HG02759 (cell line): Measurements from ENCODE around the gene JAG1.

Source experiments
- ATAC-seq: cut with Tn5 transposase; IDR thresholded peaks from one replicate; pipeline ENCODE4 v1.9.1; 2021; ENCODE audit warnings: mild to moderate bottlenecking, moderate library complexity; ENCODE audit not compliant: unreplicated experiment

The JAG1 gene

GRCh38 chr20:10669843-10670446 is 3.9 kb downstream of the JAG1 start:
- no peak for ATAC-seq

- no peak for ATAC-seq
These were observed 5.0 kb downstream of the JAG1 start for GRCh38 chr20:10668677-10669368.

DNA sequence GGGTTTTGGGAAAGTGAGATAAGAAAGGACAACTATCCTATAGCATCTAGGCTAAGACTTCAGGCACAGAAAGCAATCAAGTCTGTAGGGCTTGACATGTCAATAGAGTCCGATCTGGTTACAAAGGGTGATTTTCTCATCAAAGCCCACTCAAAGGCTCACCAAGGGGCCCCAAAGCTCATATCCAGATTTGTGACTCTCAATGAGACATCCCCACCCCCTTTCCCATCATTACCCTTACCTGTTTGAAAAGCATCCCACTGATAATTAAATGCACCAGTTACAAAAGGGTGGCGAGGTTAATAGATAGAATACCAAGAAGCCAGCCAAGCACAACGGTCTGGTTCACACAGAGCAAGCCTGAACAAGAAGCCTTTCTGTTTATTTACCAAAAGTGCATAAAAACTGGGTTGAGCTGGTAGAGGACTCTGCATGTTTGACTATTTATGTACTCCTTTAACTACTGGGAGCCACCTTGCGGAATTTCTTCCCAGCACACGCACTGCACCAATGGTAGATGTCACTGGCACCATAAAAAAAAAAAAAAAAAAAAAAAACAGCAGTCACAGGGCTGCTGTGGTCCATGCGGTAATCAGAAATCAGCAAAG is 6.1 kb downstream of the JAG1 start:
- no peak for ATAC-seq

DNA sequence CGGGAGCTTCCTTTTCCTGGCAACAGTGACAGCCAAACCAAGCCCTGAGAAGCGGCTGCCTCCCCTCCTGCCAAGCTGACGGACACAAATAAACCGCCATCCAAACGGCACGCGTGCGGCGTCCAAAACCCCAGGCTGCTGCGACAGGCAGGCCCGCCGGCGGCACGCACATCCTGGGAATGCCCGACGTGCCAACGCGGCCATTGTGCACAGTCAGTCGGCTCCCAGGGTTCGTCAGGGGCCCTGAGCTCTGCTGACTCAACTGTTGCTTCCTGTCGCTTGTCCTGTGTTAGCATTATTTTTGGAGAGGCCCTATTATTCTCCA is 6.8 kb downstream of the JAG1 start:
- no peak for ATAC-seq

DNA sequence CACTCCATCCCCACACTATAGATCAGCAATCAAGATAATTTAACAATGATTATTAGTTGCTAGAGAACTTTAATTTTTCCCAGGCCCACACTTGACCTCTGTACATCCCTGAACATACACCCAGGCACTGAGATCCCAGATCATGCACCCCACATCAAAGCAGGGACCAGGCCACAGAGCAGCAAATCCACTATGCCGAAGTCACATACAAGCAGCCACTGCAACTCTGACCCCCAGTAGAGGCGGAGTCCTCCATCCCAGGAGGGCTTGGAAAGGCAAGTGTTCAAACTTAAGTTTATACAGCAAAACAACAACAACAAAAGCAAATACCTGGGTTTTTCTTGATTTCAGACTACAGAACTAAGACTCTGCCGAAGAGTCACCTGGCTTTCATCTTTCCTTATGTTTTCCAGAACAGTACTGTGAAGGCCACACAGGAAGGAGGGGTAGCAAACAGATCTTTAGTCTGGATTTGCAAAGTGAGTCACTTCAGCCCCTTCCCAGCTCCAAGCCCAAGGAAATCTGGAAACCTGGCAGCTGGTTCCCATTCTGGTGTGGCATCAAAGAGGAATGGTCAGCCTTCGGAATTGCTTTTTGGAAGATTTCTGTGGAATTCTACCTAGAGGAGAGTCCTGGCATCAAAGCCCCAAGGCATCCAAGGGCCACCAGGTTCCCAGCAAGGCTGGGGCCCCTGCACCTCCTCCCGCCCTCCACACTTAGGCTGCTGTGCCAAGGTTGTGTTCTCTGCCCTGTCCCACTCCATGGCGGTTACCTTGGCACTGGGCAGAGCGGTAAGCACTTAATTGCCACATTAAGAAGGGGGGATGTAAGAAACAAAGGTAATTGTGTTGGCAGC is 7.3 kb downstream of the JAG1 start:
- no peak for ATAC-seq

GRCh38 chr20:10665791-10666190 is 8.0 kb downstream of the JAG1 start:
- ATAC-seq: no peak

GRCh38 chr20:10665027-10665561 is 8.7 kb downstream of the JAG1 start:
- no peak for ATAC-seq

GRCh38 chr20:10663756-10664155 is 10.0 kb downstream of the JAG1 start:
- ATAC-seq: no peak

DNA sequence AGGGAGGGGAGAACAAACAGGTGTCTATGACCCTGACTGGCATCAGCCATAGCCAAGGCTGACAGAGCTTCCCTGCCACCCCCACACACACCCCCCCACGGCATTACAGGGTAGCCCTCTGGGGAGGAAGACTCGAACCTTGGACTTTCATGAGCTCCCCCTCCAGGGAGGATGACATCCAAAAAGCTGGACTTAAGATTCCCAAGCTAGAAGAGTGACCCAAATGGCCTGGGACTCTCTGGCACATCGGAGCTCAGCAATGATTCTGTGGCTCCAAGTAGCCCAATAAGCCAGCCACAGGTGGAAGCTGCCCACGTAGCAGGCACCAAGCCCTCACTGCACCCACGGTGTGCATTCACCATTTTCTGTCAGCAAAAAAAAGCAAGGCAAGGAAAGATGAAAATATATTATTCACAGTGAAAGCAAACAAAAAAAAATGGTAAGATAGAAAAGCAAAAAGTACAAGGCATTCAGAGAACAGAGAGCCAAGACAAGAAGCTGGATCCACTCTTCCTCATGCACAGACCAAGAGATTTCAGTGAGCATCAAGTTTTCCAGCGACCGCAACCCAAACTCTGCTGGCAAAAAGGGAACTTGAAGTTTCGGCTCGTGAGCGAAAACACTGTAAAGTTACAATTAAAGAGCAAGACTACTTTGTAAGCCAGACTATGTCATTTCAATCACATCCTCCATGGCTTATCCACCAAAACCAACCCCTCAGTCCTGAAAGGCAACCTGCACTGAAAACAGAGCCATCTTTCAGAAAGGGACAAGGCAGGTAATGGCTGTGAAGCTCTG is 10.9 kb downstream of the JAG1 start:
- no peak for ATAC-seq

GRCh38 chr20:10662151-10662550 is 11.6 kb downstream of the JAG1 start:
- no peak for ATAC-seq

- ATAC-seq: no peak
These were observed 12.5 kb downstream of the JAG1 start for GRCh38 chr20:10661261-10661660.

DNA sequence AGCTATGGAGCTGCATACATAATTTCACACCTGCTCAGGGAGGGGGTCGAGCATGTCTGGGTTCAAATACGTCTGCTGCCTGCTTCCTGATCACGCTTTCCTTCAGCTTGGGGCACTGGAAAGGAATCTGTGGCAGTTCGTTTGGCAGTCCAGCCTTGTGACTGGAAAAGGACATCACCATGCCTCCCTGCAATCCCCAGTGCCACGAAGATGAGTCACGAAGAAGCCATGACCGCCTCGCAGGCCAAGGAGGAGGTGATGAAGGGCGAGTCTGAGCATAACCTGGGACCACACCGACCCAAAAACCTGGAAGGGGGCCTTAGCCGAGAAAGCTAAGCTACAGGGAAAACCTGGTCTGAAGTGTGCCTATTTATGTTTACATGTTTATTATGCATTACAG is 13.1 kb downstream of the JAG1 start:
- ATAC-seq: no peak

DNA sequence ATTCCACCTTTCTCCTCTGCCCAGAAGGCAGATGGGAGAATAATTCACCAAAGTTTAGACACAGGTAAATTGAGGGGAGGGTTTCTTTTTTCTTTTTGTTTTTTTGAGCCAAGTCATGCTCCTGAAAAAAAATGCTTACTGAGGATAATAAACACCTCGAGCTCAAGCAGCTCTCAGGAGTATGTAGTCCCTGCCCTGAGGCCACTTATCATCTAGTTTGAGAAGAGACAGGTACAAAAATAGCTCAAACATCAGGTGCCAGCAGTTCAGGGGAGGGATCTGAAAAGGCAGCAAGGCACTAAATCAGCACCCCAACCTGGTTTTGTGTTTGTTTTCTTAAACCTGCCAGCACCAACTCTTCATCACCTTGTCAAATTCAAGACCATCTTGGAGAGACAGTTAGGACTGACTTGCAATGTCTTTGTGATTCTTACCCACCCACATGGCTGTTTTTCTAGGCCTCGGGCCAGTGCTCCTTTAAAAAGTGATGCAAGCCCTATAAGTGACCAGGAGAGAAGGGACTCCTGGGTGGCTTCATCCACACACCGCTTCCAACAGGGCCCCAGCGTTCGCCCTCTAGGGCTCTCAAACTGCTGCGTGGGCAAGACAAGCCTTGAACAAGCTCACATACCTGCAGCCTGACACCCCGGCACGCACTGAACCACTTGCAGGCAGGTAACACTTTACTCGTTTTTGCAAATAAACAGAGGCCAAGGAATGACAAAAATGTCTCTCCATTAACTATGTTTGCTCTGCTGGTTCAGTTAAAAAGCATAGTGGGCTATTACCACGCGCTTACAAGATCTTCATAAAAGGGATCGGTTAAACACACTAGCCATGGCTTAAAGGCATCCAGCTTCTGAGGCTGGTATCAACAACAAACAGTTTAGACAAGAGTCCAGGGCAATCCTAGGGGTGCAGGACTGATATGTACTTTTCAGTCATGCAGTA is 13.9 kb downstream of the JAG1 start:
- ATAC-seq: no peak

GRCh38 chr20:10658876-10659632 is 14.7 kb downstream of the JAG1 start:
- no peak for ATAC-seq

- ATAC-seq: no peak
These were observed 15.6 kb downstream of the JAG1 start for GRCh38 chr20:10658051-10658823.

GRCh38 chr20:10657453-10657852 is 16.3 kb downstream of the JAG1 start:
- no peak for ATAC-seq

GRCh38 chr20:10655720-10656669 is 17.8 kb downstream of the JAG1 start:
- no peak for ATAC-seq
